HEK293 (cell line): Measurements from ENCODE around the gene UNC5B.

ENCODE experiments used
- AEBP2 ChIP-seq: fragments of 450-650 bp; formaldehyde crosslinking; IDR thresholded peaks from 2 replicates; pipeline ENCODE4 v1.5.1; 2016; ENCODE audit warnings: missing biosample characterization, missing genetic modification characterization, borderline replicate concordance
- BCL11B ChIP-seq: fragments of 450-650 bp; formaldehyde crosslinking; IDR thresholded peaks from 2 replicates; pipeline ENCODE4 v1.5.1; 2016; ENCODE audit warnings: low read depth, missing biosample characterization, missing genetic modification characterization
- HOXC10 ChIP-seq: sonication (generic); formaldehyde crosslinking; IDR thresholded peaks from 2 replicates; pipeline ENCODE4 v1.8.1; 2023; ENCODE audit warnings: mild to moderate bottlenecking, missing genetic modification reagents
- OVOL3 ChIP-seq: fragments of 450-650 bp; formaldehyde crosslinking; IDR thresholded peaks from 2 replicates; pipeline ENCODE4 v1.5.1; 2016; ENCODE audit warnings: missing biosample characterization, missing genetic modification characterization
- RBAK ChIP-seq: fragments of 450-650 bp; formaldehyde crosslinking; IDR thresholded peaks from 2 replicates; pipeline ENCODE4 v1.5.1; 2016; ENCODE audit warnings: missing biosample characterization, missing genetic modification characterization
- SCRT1 ChIP-seq: fragments of 450-650 bp; formaldehyde crosslinking; IDR thresholded peaks from 2 replicates; pipeline ENCODE4 v1.5.1; 2016; ENCODE audit warnings: missing biosample characterization, missing genetic modification characterization, borderline replicate concordance
- WT1 ChIP-seq: fragments of 450-650 bp; formaldehyde crosslinking; IDR thresholded peaks from 2 replicates; pipeline ENCODE4 v1.5.1; 2016; ENCODE audit warnings: missing biosample characterization, missing genetic modification characterization
- ZBTB21 ChIP-seq: fragments of 450-650 bp; formaldehyde crosslinking; IDR thresholded peaks from 2 replicates; pipeline ENCODE4 v1.5.1; 2017; ENCODE audit warnings: missing biosample characterization, missing genetic modification characterization
- ZBTB48 ChIP-seq: fragments of 450-650 bp; formaldehyde crosslinking; IDR thresholded peaks from 2 replicates; pipeline ENCODE4 v1.5.1; 2016; ENCODE audit warnings: missing biosample characterization, missing genetic modification characterization
- ZBTB8A ChIP-seq: fragments of 450-650 bp; formaldehyde crosslinking; IDR thresholded peaks from 2 replicates; pipeline ENCODE4 v1.5.1; 2016; ENCODE audit warnings: missing biosample characterization, missing genetic modification characterization
- ZEB2 ChIP-seq: fragments of 450-650 bp; formaldehyde crosslinking; IDR thresholded peaks from 2 replicates; pipeline ENCODE4 v1.5.1; 2016; ENCODE audit warnings: missing biosample characterization, missing genetic modification characterization
- ZFHX2 ChIP-seq: fragments of 450-650 bp; formaldehyde crosslinking; conservative IDR thresholded peaks from 2 replicates; pipeline ENCODE4 v1.5.1; 2016; ENCODE audit warnings: missing biosample characterization, missing genetic modification characterization
- ZFP69B ChIP-seq: fragments of 450-650 bp; formaldehyde crosslinking; IDR thresholded peaks from 2 replicates; pipeline ENCODE4 v1.5.1; 2016; ENCODE audit warnings: missing biosample characterization, missing genetic modification characterization
- ZNF10 ChIP-seq: fragments of 450-650 bp; formaldehyde crosslinking; IDR thresholded peaks from 2 replicates; pipeline ENCODE4 v1.5.1; 2017; ENCODE audit warnings: missing biosample characterization, missing genetic modification characterization
- ZNF121 ChIP-seq: fragments of 450-650 bp; formaldehyde crosslinking; IDR thresholded peaks from 2 replicates; pipeline ENCODE4 v1.5.1; 2016; ENCODE audit warnings: missing biosample characterization, missing genetic modification characterization
- ZNF175 ChIP-seq: fragments of 450-650 bp; formaldehyde crosslinking; IDR thresholded peaks from 2 replicates; pipeline ENCODE4 v1.5.1; 2016; ENCODE audit warnings: missing biosample characterization, missing genetic modification characterization
- ZNF18 ChIP-seq: fragments of 450-650 bp; formaldehyde crosslinking; IDR thresholded peaks from 2 replicates; pipeline ENCODE4 v1.5.1; 2016; ENCODE audit warnings: missing biosample characterization, missing genetic modification characterization
- ZNF214 ChIP-seq: fragments of 450-650 bp; formaldehyde crosslinking; IDR thresholded peaks from 2 replicates; pipeline ENCODE4 v1.5.1; 2017; ENCODE audit warnings: missing biosample characterization, mild to moderate bottlenecking, missing genetic modification characterization, borderline replicate concordance
- ZNF221 ChIP-seq: fragments of 450-650 bp; formaldehyde crosslinking; IDR thresholded peaks from 2 replicates; pipeline ENCODE4 v1.5.1; 2017; ENCODE audit warnings: missing biosample characterization, missing genetic modification characterization, borderline replicate concordance
- ZNF280C ChIP-seq: fragments of 450-650 bp; formaldehyde crosslinking; IDR thresholded peaks from 2 replicates; pipeline ENCODE4 v1.5.1; 2016; ENCODE audit warnings: missing biosample characterization, missing genetic modification characterization
- ZNF292 ChIP-seq: fragments of 450-650 bp; formaldehyde crosslinking; IDR thresholded peaks from 2 replicates; pipeline ENCODE4 v1.5.1; 2016; ENCODE audit warnings: low read depth, missing biosample characterization, missing genetic modification characterization, borderline replicate concordance
- ZNF311 ChIP-seq: fragments of 450-650 bp; formaldehyde crosslinking; IDR thresholded peaks from 2 replicates; pipeline ENCODE4 v1.5.1; 2017; ENCODE audit warnings: missing biosample characterization, missing genetic modification characterization, borderline replicate concordance
- ZNF324 ChIP-seq: fragments of 450-650 bp; formaldehyde crosslinking; IDR thresholded peaks from 2 replicates; pipeline ENCODE4 v1.5.1; 2016; ENCODE audit warnings: missing biosample characterization, missing genetic modification characterization
- ZNF335 ChIP-seq: fragments of 450-650 bp; formaldehyde crosslinking; conservative IDR thresholded peaks from 2 replicates; pipeline ENCODE4 v1.5.1; 2016; ENCODE audit warnings: missing biosample characterization, missing genetic modification characterization
- ZNF37A ChIP-seq: fragments of 450-650 bp; IDR thresholded peaks from 2 replicates; pipeline ENCODE4 v1.5.1; 2018; ENCODE audit warnings: missing biosample characterization, missing genetic modification characterization
- ZNF398 ChIP-seq: fragments of 450-650 bp; formaldehyde crosslinking; IDR thresholded peaks from 2 replicates; pipeline ENCODE4 v1.5.1; 2017; ENCODE audit warnings: missing biosample characterization, missing genetic modification characterization
- ZNF404 ChIP-seq: fragments of 450-650 bp; formaldehyde crosslinking; IDR thresholded peaks from 2 replicates; pipeline ENCODE4 v1.5.1; 2017; ENCODE audit warnings: missing biosample characterization, missing genetic modification characterization
- ZNF558 ChIP-seq: fragments of 450-650 bp; formaldehyde crosslinking; IDR thresholded peaks from 2 replicates; pipeline ENCODE4 v1.5.1; 2016; ENCODE audit warnings: missing biosample characterization, missing genetic modification characterization
- ZNF580 ChIP-seq: fragments of 450-650 bp; formaldehyde crosslinking; IDR thresholded peaks from 2 replicates; pipeline ENCODE4 v1.5.1; 2016; ENCODE audit warnings: missing biosample characterization, missing genetic modification characterization
- ZNF626 ChIP-seq: fragments of 450-650 bp; sonication (Bioruptor Pico); formaldehyde crosslinking; IDR thresholded peaks from 2 replicates; pipeline ENCODE4 v1.5.1; 2018; ENCODE audit warnings: missing biosample characterization, missing genetic modification characterization, inconsistent platforms
- ZNF654 ChIP-seq: fragments of 450-650 bp; formaldehyde crosslinking; IDR thresholded peaks from 2 replicates; pipeline ENCODE4 v1.5.1; 2016; ENCODE audit warnings: low read depth, missing biosample characterization, missing genetic modification characterization
- ZNF701 ChIP-seq: fragments of 450-650 bp; formaldehyde crosslinking; IDR thresholded peaks from 2 replicates; pipeline ENCODE4 v1.5.1; 2016; ENCODE audit warnings: missing biosample characterization, missing genetic modification characterization
- ZNF792 ChIP-seq: fragments of 450-650 bp; formaldehyde crosslinking; IDR thresholded peaks from 2 replicates; pipeline ENCODE4 v1.5.1; 2016; ENCODE audit warnings: missing biosample characterization, missing genetic modification characterization
- ZSCAN16 ChIP-seq: fragments of 450-650 bp; formaldehyde crosslinking; IDR thresholded peaks from 2 replicates; pipeline ENCODE4 v1.5.1; 2016; ENCODE audit warnings: missing biosample characterization, missing genetic modification characterization
- ZXDB ChIP-seq: fragments of 450-650 bp; formaldehyde crosslinking; IDR thresholded peaks from 2 replicates; pipeline ENCODE4 v1.5.1; 2016; ENCODE audit warnings: missing biosample characterization, missing genetic modification characterization

Gene UNC5B

GRCh38 chr10:71232089-71232998, 20.0 kb downstream of the UNC5B start (continued):
- TF ChIP-seq ZNF580 (tag by site-specific recombination) (no peak), ZNF404 (tag by site-specific recombination) (no peak), ZNF558 (tag by site-specific recombination) (no peak), ZNF311 (tag by site-specific recombination) (no peak), ZXDB (tag by site-specific recombination) (no peak), ZNF701 (tag by site-specific recombination) (no peak), ZNF654 (tag by site-specific recombination) (no peak), BCL11B (tag by site-specific recombination) (no peak), ZNF280C (tag by site-specific recombination) (no peak), SCRT1 (tag by site-specific recombination) (no peak), AEBP2 (no peak), ZFP69B (tag by site-specific recombination) (no peak), ZNF214 (tag by site-specific recombination) (no peak), ZNF792 (tag by site-specific recombination) (no peak), ZNF626 (no peak), ZNF18 (peak; percentile 89), RBAK (tag by site-specific recombination) (no peak), ZFHX2 (tag by site-specific recombination) (no peak), WT1 (peak; percentile 81), ZBTB48 (tag by site-specific recombination) (peak; percentile 64; the same call in 1 of the 2 replicates), ZNF398 (tag by site-specific recombination) (peak; percentile 84), ZNF121 (tag by site-specific recombination) (no peak), ZNF37A (tag by site-specific recombination) (no peak), ZBTB21 (tag by site-specific recombination) (peak; percentile 79), ZNF175 (tag by site-specific recombination) (no peak), ZNF10 (tag by site-specific recombination) (no peak), ZNF335 (tag by site-specific recombination) (no peak), ZSCAN16 (tag by site-specific recombination) (no peak), ZNF221 (tag by site-specific recombination) (no peak), OVOL3 (no peak), ZNF324 (tag by site-specific recombination) (peak; percentile 38; the same call in 1 of the 2 replicates), HOXC10 (no peak), ZEB2 (tag by site-specific recombination) (peak; percentile 70), ZNF292 (tag by site-specific recombination) (no peak), ZBTB8A (tag by site-specific recombination) (no peak)
